GM18951 (cell line): ENCODE measurements around the gene ILK.

ENCODE experiments used
- POLR2A ChIP-seq: IDR thresholded peaks from 4 replicates; pipeline ENCODE4 v1.6.1; 2011; ENCODE audit warnings: mild to moderate bottlenecking; ENCODE audit not compliant: insufficient read length, insufficient read depth; ENCODE audit errors: extremely low read depth
- in situ Hi-C: fragments of 300-500 bp; cut with MboI; formaldehyde crosslinking; loops from one replicate; pipeline ENCODE4 v1.12.0; 2022; ENCODE audit warnings: low sequenced_read_pairs, mixed read lengths, inconsistent platforms; ENCODE audit not compliant: unreplicated experiment

Gene ILK

DNA sequence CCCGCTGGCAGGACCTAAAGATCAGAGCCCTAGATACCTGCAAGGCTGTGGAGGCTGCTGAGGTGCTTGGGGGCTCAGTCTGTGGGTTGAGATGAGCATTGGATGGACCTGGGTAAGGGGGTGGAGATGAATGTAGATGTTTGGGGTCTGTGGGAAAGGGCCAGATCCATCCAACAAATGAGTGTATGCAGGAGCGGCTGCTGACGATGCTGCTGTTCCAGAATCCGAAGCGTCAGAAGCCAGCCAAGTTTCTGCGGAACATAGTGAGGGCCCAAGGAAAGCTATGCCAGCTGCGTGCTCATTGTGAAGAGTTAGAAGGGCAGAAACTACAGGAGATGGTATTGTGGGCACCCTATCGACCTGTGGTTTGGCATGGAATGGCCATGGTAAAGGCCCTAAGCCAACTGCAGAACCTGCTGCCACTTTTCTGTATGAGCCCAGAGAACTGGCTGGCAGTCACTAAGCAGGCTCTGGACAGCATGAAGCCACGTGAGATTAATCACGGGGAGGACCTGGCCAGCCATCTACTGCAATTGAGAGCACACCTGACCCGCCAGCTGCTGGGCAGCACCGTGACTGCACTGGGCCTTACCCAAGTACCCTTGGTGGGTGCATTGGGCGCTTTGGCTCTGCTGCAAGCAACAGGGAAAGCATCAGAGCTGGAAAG lies 36.7 kb upstream of the ILK start:
- no peak for TF ChIP-seq POLR2A
- in situ Hi-C loops = no loop called here

- no peak for TF ChIP-seq POLR2A
- in situ Hi-C loops = no loop called here
Measured at GRCh38 chr11:6567371-6567745, 36.2 kb upstream of the ILK start.

- in situ Hi-C loops = no loop called here
- TF ChIP-seq POLR2A = no peak
Measured at GRCh38 chr11:6568191-6568918, 35.2 kb upstream of the ILK start.

- no peak for TF ChIP-seq POLR2A
- in situ Hi-C loops = no loop called here
Measured at GRCh38 chr11:6569706-6570105, 33.9 kb upstream of the ILK start.

DNA sequence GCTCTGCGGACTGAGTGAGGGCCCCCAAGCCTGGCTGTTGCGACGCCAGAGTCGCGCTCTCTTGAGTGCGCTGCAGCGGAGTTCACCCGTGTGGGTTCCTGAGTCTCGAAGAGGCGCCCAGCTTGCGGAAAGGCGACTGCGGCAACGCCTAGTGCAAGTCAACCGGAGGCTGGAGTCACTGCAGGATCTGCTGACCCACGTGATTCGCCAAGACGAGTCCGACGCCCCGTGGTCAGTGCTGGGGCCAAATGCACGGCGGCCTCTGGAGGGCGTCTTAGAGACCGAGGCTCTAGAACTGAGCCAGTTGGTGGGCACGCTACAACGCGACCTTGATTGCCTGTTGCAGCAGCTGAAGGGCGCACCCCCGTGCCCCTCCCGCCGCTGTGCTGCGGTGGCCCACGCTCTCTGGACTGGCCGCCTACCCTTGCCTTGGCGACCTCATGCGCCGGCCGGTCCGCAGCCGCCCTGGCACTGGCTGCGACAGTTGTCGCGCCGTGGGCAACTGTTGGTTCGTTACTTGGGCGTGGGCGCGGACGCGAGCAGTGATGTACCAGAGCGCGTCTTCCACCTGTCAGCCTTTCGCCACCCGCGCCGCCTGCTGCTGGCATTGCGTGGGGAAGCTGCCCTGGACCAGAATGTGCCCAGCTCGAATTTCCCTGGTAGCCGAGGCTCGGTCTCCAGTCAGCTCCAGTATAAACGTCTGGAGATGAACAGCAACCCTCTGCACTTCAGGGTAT lies 32.7 kb upstream of the ILK start:
- in situ Hi-C loops = no loop called here
- no peak for TF ChIP-seq POLR2A

DNA sequence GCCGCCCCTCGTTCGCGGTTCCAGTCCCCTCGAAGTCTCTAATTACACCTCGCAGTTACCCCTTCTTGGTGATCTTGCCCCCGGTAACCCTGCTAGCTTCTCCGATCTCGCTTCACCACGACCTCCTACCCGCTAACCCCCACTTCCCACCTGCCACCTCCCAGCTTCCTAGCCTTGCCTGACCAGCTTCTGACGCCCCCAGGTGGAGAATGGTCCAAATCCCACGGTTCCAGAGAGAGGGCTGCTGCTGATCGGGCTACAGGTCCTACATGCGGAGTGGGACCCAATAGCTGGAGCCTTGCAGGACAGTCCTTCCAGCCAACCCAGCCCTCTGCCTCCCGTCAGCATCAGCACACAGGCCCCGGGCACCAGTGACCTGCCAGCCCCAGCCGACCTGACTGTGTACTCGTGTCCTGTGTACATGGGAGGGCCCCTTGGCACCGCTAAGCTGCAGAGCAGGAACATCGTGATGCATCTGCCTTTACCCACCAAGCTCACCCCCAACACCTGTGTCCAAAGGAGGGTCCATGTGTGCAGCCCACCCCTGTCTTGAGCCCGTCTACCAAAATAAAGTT lies 32.1 kb upstream of the ILK start:
- in situ Hi-C loops = no loop called here

DNA sequence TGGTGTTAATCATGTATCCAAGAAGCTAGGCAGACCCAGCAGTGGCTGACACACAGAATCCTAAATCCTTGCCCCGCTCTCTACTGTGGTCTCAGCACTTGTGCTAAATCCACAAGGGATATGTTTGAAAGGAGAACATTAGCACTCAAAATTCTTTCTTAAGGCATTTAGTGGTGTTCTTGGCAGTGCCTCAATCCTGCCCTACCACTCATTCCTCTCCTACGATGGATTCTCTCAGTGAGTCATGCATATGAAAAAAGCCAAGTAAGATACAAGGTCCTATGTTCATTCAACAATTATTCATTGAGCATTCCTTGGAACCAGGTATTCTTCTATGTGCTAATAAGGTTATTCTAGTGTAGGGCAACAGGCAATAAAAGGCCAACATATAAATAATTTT lies 31.4 kb upstream of the ILK start:
- in situ Hi-C loops = no loop called here
- no peak for TF ChIP-seq POLR2A

More for the DNA sequence above, 32.1 kb upstream of the ILK start:
- no peak for TF ChIP-seq POLR2A

- in situ Hi-C loops = no loop called here
- TF ChIP-seq POLR2A = no peak
Measured at GRCh38 chr11:6574816-6575715, 28.5 kb upstream of the ILK start.

DNA sequence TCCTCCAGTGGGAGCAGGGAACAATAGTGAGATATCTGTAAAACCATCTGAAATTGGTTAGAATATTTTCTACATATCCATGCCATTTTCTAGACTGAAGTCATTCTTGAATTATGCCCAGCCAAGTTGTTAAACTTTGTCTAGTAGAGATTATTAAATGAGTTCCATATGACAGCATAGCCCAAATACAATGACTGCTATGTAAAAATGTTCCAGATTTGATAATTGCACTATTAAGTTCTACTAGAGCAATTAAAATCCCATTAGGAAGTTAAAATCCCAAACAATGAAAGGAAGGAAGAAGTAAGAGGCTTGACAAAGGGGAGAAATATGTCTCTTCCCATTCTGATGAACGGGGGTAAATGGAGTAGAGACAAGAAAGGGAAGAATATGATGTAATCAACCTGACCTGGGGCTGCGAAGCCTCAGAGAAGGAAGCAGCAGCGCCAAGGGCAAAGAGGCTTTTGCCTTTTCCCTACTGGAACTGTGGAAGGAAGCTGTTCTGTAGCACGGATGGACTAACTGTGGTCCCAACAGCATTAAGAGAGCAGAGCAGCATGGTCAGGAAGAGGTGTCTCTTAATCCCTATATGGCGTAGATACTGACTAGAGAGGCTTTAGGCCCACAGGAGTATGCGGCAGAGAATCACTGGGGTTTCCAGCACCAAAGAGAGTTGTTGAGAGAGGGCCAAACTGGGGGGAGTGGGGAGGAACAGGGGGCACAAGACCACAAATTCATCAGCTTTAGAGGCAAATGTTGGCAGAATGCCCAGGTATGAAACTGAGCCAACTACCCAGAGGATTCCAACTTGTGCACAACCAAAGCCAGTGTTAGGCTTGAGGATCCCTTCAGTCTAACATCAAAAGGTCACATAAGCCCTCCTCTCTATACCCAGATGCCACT lies 26.9 kb upstream of the ILK start:
- no peak for TF ChIP-seq POLR2A
- in situ Hi-C loops = no loop called here

DNA sequence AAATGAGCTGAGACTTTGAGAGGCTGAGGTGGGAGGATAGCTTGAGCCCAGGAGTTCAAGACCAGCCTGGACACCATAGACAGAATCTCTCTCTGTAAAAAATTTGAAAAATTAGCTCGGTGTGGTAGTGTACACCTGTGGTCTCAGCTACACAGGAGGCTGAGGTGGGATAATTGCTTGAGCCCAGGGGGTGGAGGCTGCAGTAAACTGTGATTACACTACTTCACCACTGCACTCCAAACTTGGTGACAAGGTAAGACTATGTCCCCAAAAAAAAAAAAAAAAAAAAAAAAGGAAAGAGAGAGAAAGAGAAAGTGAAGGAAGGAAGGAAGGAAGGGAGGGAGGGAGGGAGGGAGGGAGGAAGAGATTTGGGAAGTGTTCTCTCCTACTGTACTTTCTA lies 25.4 kb upstream of the ILK start:
- TF ChIP-seq POLR2A = no peak
- in situ Hi-C loops = no loop called here

GRCh38 chr11:6579681-6580080 lies 23.9 kb upstream of the ILK start:
- no peak for TF ChIP-seq POLR2A
- in situ Hi-C loops = no loop called here

DNA sequence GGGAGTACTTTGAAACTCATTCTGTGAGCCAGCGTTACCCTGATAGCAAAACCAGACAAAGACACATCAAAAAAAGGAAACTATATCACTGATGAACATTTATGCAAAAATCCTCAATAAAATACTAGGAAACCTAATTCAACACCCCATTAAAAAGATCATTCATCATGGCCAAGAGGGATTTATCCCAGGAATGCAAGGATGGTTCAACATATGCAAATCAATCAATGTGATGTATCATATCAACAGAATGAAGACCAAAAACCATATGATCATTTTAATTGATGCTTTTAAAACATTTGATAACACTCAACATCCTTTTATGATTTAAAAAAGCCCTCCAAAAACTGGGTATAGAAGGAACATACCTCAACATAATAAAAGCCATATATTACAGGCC lies 20.0 kb upstream of the ILK start:
- in situ Hi-C loops = no loop called here
- TF ChIP-seq POLR2A = no peak

- in situ Hi-C loops = no loop called here
- TF ChIP-seq POLR2A = no peak
Measured at GRCh38 chr11:6584528-6584927, 19.0 kb upstream of the ILK start.
